ENCODE measurements around the gene PLA2G4A. TPM values are rescaled to one million over a fixed set of nuclear protein-coding genes. Genes with fewer than 3 reads are reported as not detected.

PLA2G4A gene
- total RNA-seq, 2 donors from 2014 or later: 5.8 to 8.2 TPM

GRCh38 chr1:186873687-186874086 is 44.9 kb downstream of the PLA2G4A start:
- Histone ChIP-seq H3K4me3 (no peak overlapping the region), H3K36me3 (no peaks in the 10 kb centered on the region), H3K4me1 (no peaks in the 10 kb centered on the region), H3K27me3 (no peaks in the 10 kb centered on the region), H3K9me3 (no peaks in the 10 kb centered on the region), H3K27ac (no peak overlapping the region)
- no peak for DNase-seq (ENCODE audit: low spot score)
- TF ChIP-seq, protein P1, sequence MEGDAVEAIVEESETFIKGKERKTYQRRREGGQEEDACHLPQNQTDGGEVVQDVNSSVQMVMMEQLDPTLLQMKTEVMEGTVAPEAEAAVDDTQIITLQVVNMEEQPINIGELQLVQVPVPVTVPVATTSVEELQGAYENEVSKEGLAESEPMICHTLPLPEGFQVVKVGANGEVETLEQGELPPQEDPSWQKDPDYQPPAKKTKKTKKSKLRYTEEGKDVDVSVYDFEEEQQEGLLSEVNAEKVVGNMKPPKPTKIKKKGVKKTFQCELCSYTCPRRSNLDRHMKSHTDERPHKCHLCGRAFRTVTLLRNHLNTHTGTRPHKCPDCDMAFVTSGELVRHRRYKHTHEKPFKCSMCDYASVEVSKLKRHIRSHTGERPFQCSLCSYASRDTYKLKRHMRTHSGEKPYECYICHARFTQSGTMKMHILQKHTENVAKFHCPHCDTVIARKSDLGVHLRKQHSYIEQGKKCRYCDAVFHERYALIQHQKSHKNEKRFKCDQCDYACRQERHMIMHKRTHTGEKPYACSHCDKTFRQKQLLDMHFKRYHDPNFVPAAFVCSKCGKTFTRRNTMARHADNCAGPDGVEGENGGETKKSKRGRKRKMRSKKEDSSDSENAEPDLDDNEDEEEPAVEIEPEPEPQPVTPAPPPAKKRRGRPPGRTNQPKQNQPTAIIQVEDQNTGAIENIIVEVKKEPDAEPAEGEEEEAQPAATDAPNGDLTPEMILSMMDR (IDR thresholded peaks at IDR 0.05): no peak

GRCh38 chr1:186875896-186876835 is 47.4 kb downstream of the PLA2G4A start:
- no peak for DNase-seq (ENCODE audit: low spot score)
- no peak overlapping the region for H3K4me3 ChIP-seq
- no peaks in the 10 kb centered on the region for H3K36me3 ChIP-seq
- no peak overlapping the region for H3K27ac ChIP-seq
- TF ChIP-seq, protein P1 (IDR thresholded peaks at IDR 0.05): no peak
- H3K27me3 ChIP-seq: no peaks in the 10 kb centered on the region
- H3K4me1 ChIP-seq: no peaks in the 10 kb centered on the region
- H3K9me3 ChIP-seq: no peaks in the 10 kb centered on the region

GRCh38 chr1:186878356-186878755 is 49.6 kb downstream of the PLA2G4A start:
- no peak overlapping the region for H3K4me3 ChIP-seq

DNA sequence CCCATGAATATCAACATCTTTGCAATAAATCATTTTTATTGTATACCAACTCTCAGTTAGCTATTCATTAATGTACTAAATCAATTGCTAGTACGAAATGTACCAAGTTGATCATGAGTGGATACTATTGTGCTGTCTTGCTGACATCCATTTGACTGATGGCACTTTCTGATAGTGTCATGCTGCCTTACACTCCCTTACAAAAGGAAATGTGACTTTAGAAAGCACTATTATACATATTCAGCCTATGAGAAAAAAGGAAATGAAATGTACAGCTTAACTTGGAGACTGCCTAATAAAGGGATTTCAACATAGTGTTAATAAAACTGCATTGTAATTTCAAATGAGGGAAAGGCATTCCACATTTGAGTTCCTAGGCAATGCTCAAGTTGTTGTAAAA is 52.2 kb downstream of the PLA2G4A start:
- Histone ChIP-seq H3K4me1 (no peaks in the 10 kb centered on the region), H3K27ac (no peak overlapping the region), H3K27me3 (no peaks in the 10 kb centered on the region), H3K4me3 (no peak overlapping the region), H3K36me3 (no peaks in the 10 kb centered on the region), H3K9me3 (peaks cover 0 to 8% of the 10 kb centered on the region in 2 donors)
- no peak for DNase-seq (ENCODE audit: low spot score)
- TF ChIP-seq, protein P1 (IDR thresholded peaks at IDR 0.05): no peak

More at GRCh38 chr1:186878356-186878755, 49.6 kb downstream of the PLA2G4A start:
- H3K4me1 ChIP-seq: no peaks in the 10 kb centered on the region
- DNase-seq (ENCODE audit: low spot score): no peak
- no peaks in the 10 kb centered on the region for H3K36me3 ChIP-seq
- H3K9me3 ChIP-seq: no peaks in the 10 kb centered on the region
- no peaks in the 10 kb centered on the region for H3K27me3 ChIP-seq
- no peak overlapping the region for H3K27ac ChIP-seq
- TF ChIP-seq, protein P1 (IDR thresholded peaks at IDR 0.05): no peak

DNA sequence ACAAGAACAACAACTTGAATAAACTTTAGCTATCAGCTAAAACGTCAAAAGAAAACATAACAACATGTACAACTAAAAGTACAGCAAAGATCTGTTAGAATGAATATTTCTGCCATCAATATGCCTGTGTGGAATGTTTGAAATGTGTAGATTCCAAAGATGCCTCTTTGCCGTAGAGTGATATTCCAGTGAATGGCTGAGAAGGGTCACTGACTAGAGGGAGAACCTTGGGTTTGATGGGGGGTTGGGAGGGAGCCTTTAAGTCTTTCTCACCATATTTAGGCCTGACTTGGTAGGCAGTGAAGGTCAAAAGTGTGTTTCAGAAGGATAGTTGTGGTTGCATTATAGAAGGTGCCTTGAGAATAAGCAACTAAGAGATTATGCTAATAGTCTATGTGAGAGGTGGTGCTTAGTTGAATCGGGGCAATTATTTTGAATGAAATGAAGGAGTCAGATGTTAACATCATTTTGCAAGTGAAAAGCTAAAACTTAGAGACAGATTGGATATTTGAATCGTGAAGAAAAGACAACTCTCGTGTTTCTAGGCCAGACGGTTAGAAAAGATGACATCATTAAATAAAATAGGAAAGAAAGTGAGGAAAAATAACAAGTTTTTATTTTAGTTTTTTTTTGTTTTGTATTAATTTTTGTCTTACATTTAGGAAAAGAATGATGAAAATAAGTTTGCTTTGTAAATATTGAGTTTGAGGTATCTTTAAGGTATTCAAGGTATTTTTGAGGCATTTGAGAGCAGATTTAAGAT is 53.8 kb downstream of the PLA2G4A start:
- Histone ChIP-seq H3K27me3 (no peaks in the 10 kb centered on the region), H3K27ac (no peak overlapping the region), H3K9me3 (peaks cover 0 to 8% of the 10 kb centered on the region in 2 donors), H3K36me3 (no peaks in the 10 kb centered on the region), H3K4me1 (no peaks in the 10 kb centered on the region), H3K4me3 (no peak overlapping the region)
- TF ChIP-seq, protein P1 (IDR thresholded peaks at IDR 0.05): no peak
- DNase-seq (ENCODE audit: low spot score): no peak
